Smooth muscle cell (in vitro differentiated cells): ENCODE measurements around the gene EVX2. TPM values are rescaled to one million over a fixed set of nuclear protein-coding genes. Genes with fewer than 3 reads are reported as not detected.

ENCODE experiments used
- DNase-seq: peaks from one replicate; lab custom pipeline; 2025; ENCODE audit not compliant: unreplicated experiment; lab: John Stamatoyannopoulos, UW
- H2AFZ ChIP-seq: fragments of 200-600 bp; sonication (generic); 2 replicates; pipeline ENCODE4 v1.6.0; 2016; ENCODE audit warnings: antibody characterized with exemption, low read depth, mild to moderate bottlenecking
- H3F3A ChIP-seq: fragments of 200-600 bp; sonication (generic); 2 replicates; pipeline ENCODE4 v1.6.0; 2017; ENCODE audit warnings: antibody characterized with exemption, low read depth
- H3K27ac ChIP-seq: fragments of 200-600 bp; sonication (generic); 2 replicates; pipeline ENCODE4 v1.5.1; 2016; ENCODE audit warnings: low read depth, mild to moderate bottlenecking
- H3K27me3 ChIP-seq: fragments of 200-600 bp; sonication (generic); 2 replicates; pipeline ENCODE4 v1.6.1; 2016; ENCODE audit warnings: low read depth, mild to moderate bottlenecking
- H3K36me3 ChIP-seq: fragments of 200-600 bp; sonication (generic); 2 replicates; pipeline ENCODE4 v1.5.1; 2016; ENCODE audit warnings: low read depth
- H3K4me1 ChIP-seq: fragments of 200-600 bp; sonication (generic); 2 replicates; pipeline ENCODE4 v1.5.1; 2016; ENCODE audit warnings: low read depth
- H3K4me2 ChIP-seq: fragments of 200-600 bp; sonication (generic); 2 replicates; pipeline ENCODE4 v1.6.0; 2016; ENCODE audit warnings: mild to moderate bottlenecking
- H3K4me3 ChIP-seq: fragments of 200-600 bp; sonication (generic); 2 replicates; pipeline ENCODE4 v1.5.1; 2016; ENCODE audit warnings: mild to moderate bottlenecking
- H3K79me2 ChIP-seq: fragments of 200-600 bp; sonication (generic); 2 replicates; pipeline ENCODE4 v1.6.0; 2016; ENCODE audit warnings: low read depth, mild to moderate bottlenecking
- H3K9ac ChIP-seq: fragments of 200-600 bp; sonication (generic); 2 replicates; pipeline ENCODE4 v1.6.0; 2016; ENCODE audit warnings: low read depth
- H3K9me3 ChIP-seq: fragments of 200-600 bp; sonication (generic); replicated peaks from 2 replicates; pipeline ENCODE4 v1.5.1; 2016; ENCODE audit warnings: low read depth
- H4K20me1 ChIP-seq: fragments of 200-600 bp; sonication (generic); 2 replicates; pipeline ENCODE4 v1.6.0; 2016; ENCODE audit warnings: low read depth
- CTCF ChIP-seq: fragments of 200-600 bp; sonication (generic); IDR thresholded peaks from 2 replicates; pipeline ENCODE4 v1.5.1; 2017; ENCODE audit warnings: borderline replicate concordance, mild to moderate bottlenecking, antibody characterized with exemption; ENCODE audit not compliant: insufficient read depth, poor library complexity, severe bottlenecking
- WGBS: methylation state at CpG from one replicate; pipeline ENCODE4 v1.1.7; 2016; ENCODE audit warnings: low lambda C conversion rate; 5-methylcytosine and 5-hydroxymethylcytosine counted together
- polyA plus RNA-seq: library from polyadenylated mRNA; unstranded; fragments of >200 nt; fragmentation: Nextera tagmentation; extraction: Ambion mirVana; gene quantifications from 2 replicates; pipeline ENCODE4 v1.2.1, GENCODE V29; 2016
- total RNA-seq: library from RNA; depleted of rRNA; stranded (reverse); fragments of >200 nt; gene quantifications from 2 replicates; pipeline ENCODE4 v1.2.3, GENCODE V29; 2014

EVX2 gene
- total and polyA plus RNA-seq, 2 experiments from 2014 or later, result 0.04 TPM; not detected in 1

- peaks cover 27% of the 10 kb centered on the region for H3K79me2 ChIP-seq
- H4K20me1 ChIP-seq, result peaks cover 87% of the 10 kb centered on the region
- H3K4me1 ChIP-seq, result no peaks in the 10 kb centered on the region
- no peak overlapping the region for H3K4me2 ChIP-seq
- no peak overlapping the region for H3K27ac ChIP-seq
- H3K4me3 ChIP-seq, result no peak overlapping the region
- H3K36me3 ChIP-seq, result no peaks in the 10 kb centered on the region
- no peaks in the 10 kb centered on the region for H3F3A ChIP-seq
- DNase-seq, result no peak
- no peak for TF ChIP-seq CTCF
- H3K9ac ChIP-seq, result no peak overlapping the region
- no peak overlapping the region for H2AFZ ChIP-seq
- H3K9me3 ChIP-seq, result no peaks in the 10 kb centered on the region
- peaks cover 96% of the 10 kb centered on the region for H3K27me3 ChIP-seq
- WGBS, result 50% methylated on average over 7 of the region's 7 CpGs
Observed at GRCh38 chr2:176110415-176111308, 26.9 kb upstream of the EVX2 start.

GRCh38 chr2:176109946-176110345 is 26.2 kb upstream of the EVX2 start:
- Histone ChIP-seq H3K9me3 (no peaks in the 10 kb centered on the region), H3K4me1 (no peaks in the 10 kb centered on the region), H3F3A (no peaks in the 10 kb centered on the region), H3K9ac (no peak overlapping the region), H3K79me2 (peaks cover 29% of the 10 kb centered on the region), H3K27me3 (peaks cover 96% of the 10 kb centered on the region), H3K27ac (no peak overlapping the region), H4K20me1 (peaks cover 80% of the 10 kb centered on the region), H3K4me2 (no peak overlapping the region), H3K4me3 (no peak overlapping the region), H2AFZ (no peak overlapping the region), H3K36me3 (no peaks in the 10 kb centered on the region)
- TF ChIP-seq CTCF, result no peak
- 71% methylated on average over 4 of the region's 4 CpGs for WGBS
- DNase-seq, result no peak

- DNase-seq, result no peak
- WGBS, result 46% methylated on average over 26 of the region's 26 CpGs
- TF ChIP-seq CTCF, result no peak
- Histone ChIP-seq H4K20me1 (peaks cover 74% of the 10 kb centered on the region), H3K9ac (no peak overlapping the region), H3K27ac (no peak overlapping the region), H3K36me3 (no peaks in the 10 kb centered on the region), H2AFZ (no peak overlapping the region), H3K79me2 (peaks cover 29% of the 10 kb centered on the region), H3F3A (no peaks in the 10 kb centered on the region), H3K4me1 (no peaks in the 10 kb centered on the region), H3K4me2 (peak overlapping the region; percentile 82), H3K27me3 (peaks cover 96% of the 10 kb centered on the region), H3K9me3 (no peaks in the 10 kb centered on the region), H3K4me3 (peak overlapping the region; percentile 27)
Observed at GRCh38 chr2:176109192-176109901, 25.6 kb upstream of the EVX2 start.
